H1 (cell line): ENCODE measurements around the gene KRTAP9-2. TPM values are rescaled to one million over a fixed set of nuclear protein-coding genes. Genes with fewer than 3 reads are reported as not detected.
"Not testable (repeated sequence)": the region's sequence is repeated elsewhere in the genome, so short reads cannot be mapped to it uniquely, and the experiment has no call there.

Experiments
- CTCF ChIA-PET: fragments of 300-600 bp; sonication (Branson Sonifier 250); formaldehyde crosslinking; loops from one replicate; lab custom pipeline; 2021; ENCODE audit not compliant: partially characterized antibody; lab: Charles Lee
- POLR2A ChIA-PET: fragments of 300-600 bp; sonication (Branson Sonifier 250); formaldehyde crosslinking; loops from one replicate; lab custom pipeline; 2021; ENCODE audit warnings: inconsistent platforms; ENCODE audit not compliant: partially characterized antibody; lab: Charles Lee
- DNase-seq, 2 experiments: peaks; one replicate each; pipeline versions ENCODE4 v3.0.0 to v3.0.0-alpha.2; 2010 to 2022; ENCODE audit warnings: low spot score in 2 of 2, low read depth in 1 of 2, mixed read lengths in 1 of 2
- FAIRE-seq: peaks from 2 replicates; lab custom pipeline; 2011; peaks lifted over from hg19 to GRCh38; lab: Jason Lieb, UNC
- H2AFZ ChIP-seq: 2 replicates; pipeline ENCODE4 v1.8.1; 2012; ENCODE audit warnings: low read length, inconsistent platforms
- H2AK5ac ChIP-seq: 2 replicates; pipeline ENCODE4 v1.6.1; 2013; ENCODE audit warnings: low read depth, low read length
- H2BK120ac ChIP-seq: replicated peaks from 2 replicates; pipeline ENCODE3; 2013; ENCODE audit warnings: low read depth, low read length, inconsistent platforms
- H2BK12ac ChIP-seq: 2 replicates; pipeline ENCODE4 v1.6.1; 2013; ENCODE audit warnings: low read depth, low read length
- H2BK15ac ChIP-seq: 2 replicates; pipeline ENCODE4 v1.6.1; 2013; ENCODE audit warnings: low read length
- H2BK20ac ChIP-seq: 2 replicates; pipeline ENCODE4 v1.6.1; 2013; ENCODE audit warnings: low read length
- H2BK5ac ChIP-seq: 2 replicates; pipeline ENCODE4 v1.6.1; 2013; ENCODE audit warnings: low read depth, low read length
- H3K14ac ChIP-seq: 2 replicates; pipeline ENCODE4 v1.6.1; 2013; ENCODE audit warnings: inconsistent platforms; ENCODE audit not compliant: insufficient read length
- H3K18ac ChIP-seq: 2 replicates; pipeline ENCODE4 v1.6.1; 2013; ENCODE audit warnings: low read length; ENCODE audit errors: extremely low read depth
- H3K23ac ChIP-seq: 2 replicates; pipeline ENCODE4 v1.6.1; 2013; ENCODE audit warnings: inconsistent platforms; ENCODE audit not compliant: insufficient read length
- H3K23me2 ChIP-seq: 2 replicates; pipeline ENCODE4 v1.6.1; 2013; ENCODE audit warnings: low read depth, low read length
- H3K27ac ChIP-seq: 2 replicates; pipeline ENCODE4 v1.6.1; 2011; ENCODE audit warnings: low read depth, low read length, inconsistent platforms
- H3K27me3 ChIP-seq, 4 experiments: replicated peaks in 1 of 4; 1 replicate in 1 of 4; 2 replicates in 3 of 4; pipeline versions ENCODE4 v1.6.1 to v1.8.1; 2011 to 2013; ENCODE audit warnings: low read length in 3 of 4, mild to moderate bottlenecking in 3 of 4, inconsistent platforms in 2 of 4, mixed read lengths in 2 of 4, moderate library complexity in 1 of 4; ENCODE audit not compliant: control insufficient read depth in 3 of 4, insufficient read depth in 3 of 4; ENCODE audit errors: extremely low read depth in 1 of 4
- H3K36me3 ChIP-seq, 4 experiments: 2 replicates each; pipeline versions ENCODE4 v1.6.1 to v1.8.1; 2011 to 2013; ENCODE audit warnings: mild to moderate bottlenecking in 4 of 4, low read length in 3 of 4, moderate library complexity in 2 of 4, control low read depth in 1 of 4, inconsistent platforms in 1 of 4; ENCODE audit not compliant: insufficient read depth in 4 of 4, control insufficient read depth in 2 of 4
- H3K4ac ChIP-seq: replicated peaks from 2 replicates; pipeline ENCODE3; 2013; ENCODE audit warnings: low read length, low read depth, mixed read lengths, inconsistent platforms; ENCODE audit not compliant: insufficient read length
- H3K4me1 ChIP-seq, 4 experiments: replicated peaks in 1 of 4; 1 replicate in 1 of 4; 2 replicates in 3 of 4; pipeline versions ENCODE4 v1.6.1 to v1.8.1; 2011 to 2013; ENCODE audit warnings: low read length in 3 of 4, inconsistent platforms in 2 of 4, mixed read lengths in 1 of 4; ENCODE audit not compliant: insufficient read depth in 4 of 4, control insufficient read depth in 3 of 4
- H3K4me2 ChIP-seq, 2 experiments: 2 replicates each; pipeline versions ENCODE4 v1.6.1 to v1.8.1; 2011 to 2013; ENCODE audit warnings: low read depth in 2 of 2, low read length in 2 of 2, control low read depth in 1 of 2, inconsistent platforms in 1 of 2, mild to moderate bottlenecking in 1 of 2; ENCODE audit not compliant: insufficient read depth in 1 of 2
- H3K4me3 ChIP-seq, 4 experiments: fragments of 200-600, 300-600 bp in 1 of 4; sonication (generic), shearing (Covaris generic), sonication (Bioruptor Twin) in 1 of 4; 2 replicates each; pipeline versions ENCODE4 v1.5.1 to v1.8.1; 2011 to 2016; ENCODE audit warnings: low read length in 4 of 4, low read depth in 3 of 4, control low read depth in 2 of 4, inconsistent platforms in 2 of 4, mild to moderate bottlenecking in 2 of 4, mixed read lengths in 1 of 4, moderate library complexity in 1 of 4; ENCODE audit not compliant: insufficient read depth in 2 of 4; ENCODE audit errors: extremely low read depth in 1 of 4
- H3K56ac ChIP-seq: replicated peaks from 2 replicates; pipeline ENCODE3; 2013; ENCODE audit warnings: low read depth, mild to moderate bottlenecking, mixed read lengths, low read length, inconsistent platforms; ENCODE audit not compliant: insufficient read length
- H3K79me1 ChIP-seq: 2 replicates; pipeline ENCODE4 v1.6.1; 2013; ENCODE audit warnings: low read depth, low read length, control low read depth
- H3K79me2 ChIP-seq, 2 experiments: 2 replicates each; pipeline versions ENCODE4 v1.6.1 to v1.8.1; 2012 to 2013; ENCODE audit warnings: low read length in 2 of 2, mild to moderate bottlenecking in 2 of 2, inconsistent platforms in 1 of 2; ENCODE audit not compliant: insufficient read depth in 2 of 2, control insufficient read depth in 1 of 2
- H3K9ac ChIP-seq, 4 experiments: replicated peaks in 1 of 4; 1 replicate in 1 of 4; 2 replicates in 3 of 4; pipeline versions ENCODE4 v1.6.1 to v1.8.1; 2011 to 2013; ENCODE audit warnings: low read depth in 3 of 4, low read length in 3 of 4, control low read depth in 2 of 4, mild to moderate bottlenecking in 2 of 4, moderate library complexity in 2 of 4, inconsistent platforms in 1 of 4; ENCODE audit errors: extremely low read depth in 1 of 4
- H3K9me3 ChIP-seq, 2 experiments: 2 replicates each; pipeline versions ENCODE4 v1.6.1 to v1.8.1; 2012 to 2013; ENCODE audit warnings: mild to moderate bottlenecking in 2 of 2, moderate library complexity in 2 of 2, control low read depth in 1 of 2, inconsistent platforms in 1 of 2, low read depth in 1 of 2, low read length in 1 of 2, mixed read lengths in 1 of 2; ENCODE audit not compliant: insufficient read depth in 2 of 2
- H4K20me1 ChIP-seq, 2 experiments: replicated peaks in 1 of 2; 2 replicates each; pipeline versions ENCODE3 to v1.8.1; 2011 to 2013; ENCODE audit warnings: inconsistent platforms in 2 of 2, low read length in 2 of 2, mild to moderate bottlenecking in 1 of 2; ENCODE audit not compliant: insufficient read depth in 2 of 2, control insufficient read depth in 1 of 2
- H4K5ac ChIP-seq: 2 replicates; pipeline ENCODE4 v1.6.1; 2013; ENCODE audit warnings: low read length, low read depth, mixed read lengths, inconsistent platforms; ENCODE audit not compliant: insufficient read length
- H4K8ac ChIP-seq: 2 replicates; pipeline ENCODE4 v1.8.0; 2013; ENCODE audit warnings: mild to moderate bottlenecking, moderate library complexity, low read length, inconsistent platforms; ENCODE audit not compliant: insufficient read depth; ENCODE audit errors: extremely low read depth
- H4K91ac ChIP-seq: replicated peaks from 2 replicates; pipeline ENCODE3; 2013; ENCODE audit warnings: low read length, mixed read lengths, inconsistent platforms; ENCODE audit not compliant: insufficient read length
- WGBS, 2 experiments: shearing (Covaris generic) in 1 of 2; methylation state at CpG; one replicate each; pipeline versions ENCODE4 v1.1.6 to v1.1.7; 2013 to 2015; ENCODE audit warnings: low lambda C conversion rate in 2 of 2, mixed read lengths in 2 of 2, inconsistent platforms in 1 of 2, low coverage in 1 of 2, missing lambda C conversion rate in 1 of 2; ENCODE audit not compliant: insufficient replicate concordance in 2 of 2, insufficient coverage in 1 of 2, insufficient read length in 1 of 2; ENCODE audit errors: extremely low coverage in 1 of 2, missing lambda C conversion rate in 1 of 2; 5-methylcytosine and 5-hydroxymethylcytosine counted together
- polyA plus RNA-seq, 7 experiments: library from polyadenylated mRNA; depleted of rRNA in 3 of 7; stranded (reverse) in 5 of 7; unstranded in 2 of 7; fragments of >200 nt in 5 of 7; fragments of 200-250 nt in 2 of 7; gene quantifications; 1 replicate in 5 of 7; 2 replicates in 1 of 7; 4 replicates in 1 of 7; pipeline versions ENCODE4 v1.2.1 to v1.2.3, GENCODE V29; 2011 to 2013; ENCODE audit warnings: missing spikeins in 2 of 7, mixed read lengths in 2 of 7
- total RNA-seq: library from RNA; stranded (reverse); fragmentation: NEBNext Ultra II Directional; extraction: Animal tissue kit (Norgen Biotek cat#: 25700); gene quantifications from 2 replicates; pipeline ENCODE4 v1.2.1, GENCODE V29; 2021

The KRTAP9-2 gene
- total and polyA plus RNA-seq, 2 of the 8 experiments (the other 6 are each of a cell fraction or from before 2014, with no cell fraction given) = not detected

DNA sequence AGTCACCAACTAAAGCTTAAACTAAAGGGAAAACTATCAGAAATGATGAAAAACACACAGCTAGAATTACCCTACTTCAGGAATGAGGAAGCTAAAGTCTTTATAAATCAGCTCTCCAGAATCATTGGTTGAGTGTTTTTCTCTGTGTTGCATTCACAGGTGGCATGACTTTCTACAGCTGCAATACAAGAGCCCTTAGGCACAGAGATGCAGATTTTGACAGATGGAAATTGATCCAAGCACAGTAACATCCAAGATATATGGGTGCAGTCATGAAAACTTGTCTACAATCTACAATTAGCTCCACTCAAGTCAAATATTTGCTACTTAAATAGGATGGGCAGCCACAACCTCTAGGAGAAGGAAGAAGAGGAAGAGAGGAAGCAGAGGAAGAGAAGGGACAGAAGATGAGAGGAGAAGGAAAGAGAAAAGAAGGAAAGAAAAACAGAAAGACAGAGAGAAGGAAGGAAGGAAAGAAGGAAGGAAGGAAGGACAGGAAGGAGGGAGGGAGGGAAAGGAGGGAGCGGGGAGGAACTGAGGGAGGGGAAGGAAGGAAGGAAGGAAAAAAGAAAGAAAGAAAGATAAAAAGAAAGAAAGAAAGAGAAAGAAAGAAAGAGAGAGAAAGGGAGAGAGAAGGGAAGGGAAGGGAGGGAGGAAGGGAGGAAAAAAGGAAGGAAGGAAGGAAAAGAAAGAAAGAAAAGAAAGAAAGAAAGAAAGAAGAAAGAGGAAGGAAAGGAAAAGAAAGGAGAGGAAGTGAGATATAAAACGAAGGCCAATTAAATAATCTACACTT, 20.7 kb downstream of the KRTAP9-2 start:
- H2BK15ac ChIP-seq, H3K4ac ChIP-seq, H3K56ac ChIP-seq, H3K9ac ChIP-seq, H4K5ac ChIP-seq, FAIRE-seq, H3K79me2 ChIP-seq, H3K18ac ChIP-seq, DNase-seq, H3K4me3 ChIP-seq, H3K23ac ChIP-seq, POLR2A ChIA-PET, H2BK120ac ChIP-seq, H2BK12ac ChIP-seq, H3K4me2 ChIP-seq, H4K8ac ChIP-seq, CTCF ChIA-PET, H3K4me1 ChIP-seq, H2BK20ac ChIP-seq, H2AK5ac ChIP-seq, H3K27ac ChIP-seq, H3K9me3 ChIP-seq, H3K27me3 ChIP-seq, H4K91ac ChIP-seq, H3K79me1 ChIP-seq, H3K23me2 ChIP-seq, H2BK5ac ChIP-seq, H3K14ac ChIP-seq, H4K20me1 ChIP-seq, H3K36me3 ChIP-seq, H2AFZ ChIP-seq: not testable (repeated sequence)
- WGBS, 2 experiments = 11% methylated on average over 2 of the region's 2 CpGs; no CpG with 5 or more reads in 1 of the 2 experiments
